SKM-1 treated with dmso at 0.1 percent for 144 hours (cell line): ENCODE results near the gene CIPC.

Experiments used
- DNase-seq: peaks from one replicate; lab custom pipeline; 2025; ENCODE audit not compliant: unreplicated experiment; lab: John Stamatoyannopoulos, UW

The CIPC gene

GRCh38 chr14:77097700-77098528, at the start of gene CIPC:
TSS of gene CIPC (plus strand) at chr14:77098258. CDS start at chr14:77105709, 7,451 bp downstream.
- DNase-seq = peak; percentile 87

- DNase-seq = no peak
Measured at GRCh38 chr14:77051116-77051515, 46.9 kb upstream of the CIPC start.

GRCh38 chr14:77052281-77053044, 45.6 kb upstream of the CIPC start:
- no peak for DNase-seq

- peak; percentile 4 for DNase-seq
Measured at GRCh38 chr14:77053046-77053841, 44.8 kb upstream of the CIPC start.

GRCh38 chr14:77055306-77055705, 42.8 kb upstream of the CIPC start:
- DNase-seq = no peak

GRCh38 chr14:77055981-77056380, 42.1 kb upstream of the CIPC start:
- no peak for DNase-seq

GRCh38 chr14:77058117-77058516, 39.9 kb upstream of the CIPC start:
- no peak for DNase-seq

- DNase-seq = no peak
Measured at GRCh38 chr14:77058785-77059184, 39.3 kb upstream of the CIPC start.

- no peak for DNase-seq
Measured at GRCh38 chr14:77059276-77059915, 38.7 kb upstream of the CIPC start.

GRCh38 chr14:77061630-77062257, 36.3 kb upstream of the CIPC start:
- DNase-seq = no peak

- no peak for DNase-seq
Measured at GRCh38 chr14:77062261-77062660, 35.8 kb upstream of the CIPC start.

- no peak for DNase-seq
Measured at GRCh38 chr14:77063571-77064171, 34.4 kb upstream of the CIPC start.

- DNase-seq = no peak
Measured at GRCh38 chr14:77064521-77065178, 33.4 kb upstream of the CIPC start.

GRCh38 chr14:77065851-77066577, 32.0 kb upstream of the CIPC start:
- peak; percentile 6 for DNase-seq

GRCh38 chr14:77066578-77067172, 31.4 kb upstream of the CIPC start:
- DNase-seq = no peak

GRCh38 chr14:77067632-77068516, 30.2 kb upstream of the CIPC start:
- peak; percentile 8 for DNase-seq

- DNase-seq = no peak
Measured at GRCh38 chr14:77068517-77069200, 29.4 kb upstream of the CIPC start.
